GM21526 (cell line): ENCODE measurements around the gene TADA1.

Source experiments
- ATAC-seq: cut with Tn5 transposase; IDR thresholded peaks from one replicate; pipeline ENCODE4 v1.9.1; 2021; ENCODE audit warnings: moderate library complexity; ENCODE audit not compliant: unreplicated experiment, low FRiP score

Gene TADA1

GRCh38 chr1:166875734-166876539 is at the start of gene TADA1:
Gene TADA1 (minus strand): TSS chr1:166876264. CDS start chr1:166876233, 31 bp downstream.
- ATAC-seq = peak; percentile 85

GRCh38 chr1:166924823-166925541 is 48.9 kb upstream of the TADA1 start:
- ATAC-seq = peak; percentile 81

- no peak for ATAC-seq
Measured at GRCh38 chr1:166920561-166921475, 44.8 kb upstream of the TADA1 start.

GRCh38 chr1:166918956-166919316 is 42.9 kb upstream of the TADA1 start:
- ATAC-seq = no peak

GRCh38 chr1:166918088-166918955 is 42.3 kb upstream of the TADA1 start:
- ATAC-seq = no peak

GRCh38 chr1:166915941-166916340 is 39.9 kb upstream of the TADA1 start:
- ATAC-seq = no peak

- ATAC-seq = no peak
Measured at GRCh38 chr1:166915042-166915441, 39.0 kb upstream of the TADA1 start.

GRCh38 chr1:166914111-166914510 is 38.0 kb upstream of the TADA1 start:
- no peak for ATAC-seq

- no peak for ATAC-seq
Measured at GRCh38 chr1:166911624-166912023, 35.6 kb upstream of the TADA1 start.

GRCh38 chr1:166910396-166910994 is 34.4 kb upstream of the TADA1 start:
- peak; percentile 94 for ATAC-seq

GRCh38 chr1:166908942-166909341 is 32.9 kb upstream of the TADA1 start:
- ATAC-seq = no peak

- peak; percentile 53 for ATAC-seq
Measured at GRCh38 chr1:166907763-166908162, 31.7 kb upstream of the TADA1 start.

- ATAC-seq = no peak
Measured at GRCh38 chr1:166907051-166907450, 31.0 kb upstream of the TADA1 start.

- no peak for ATAC-seq
Measured at GRCh38 chr1:166906647-166907046, 30.6 kb upstream of the TADA1 start.

GRCh38 chr1:166905900-166906299 is 29.8 kb upstream of the TADA1 start:
- no peak for ATAC-seq

- no peak for ATAC-seq
Measured at GRCh38 chr1:166905136-166905535, 29.1 kb upstream of the TADA1 start.

GRCh38 chr1:166903232-166903631 is 27.2 kb upstream of the TADA1 start:
- no peak for ATAC-seq

- ATAC-seq = no peak
Measured at GRCh38 chr1:166902279-166902678, 26.2 kb upstream of the TADA1 start.

- ATAC-seq = no peak
Measured at GRCh38 chr1:166900987-166901386, 24.9 kb upstream of the TADA1 start.

GRCh38 chr1:166899769-166900168 is 23.7 kb upstream of the TADA1 start:
- ATAC-seq = no peak
